IMR-90 (cell line): ENCODE results near the gene PPFIA1. TPM values are rescaled to one million over a fixed set of nuclear protein-coding genes. Genes with fewer than 3 reads are reported as not detected.

Experiments used
- ATAC-seq: fragments of 200-7000 bp; cut with Tn5 transposase; 2 replicates; pipeline ENCODE4 v1.9.1; 2020; ENCODE audit warnings: low read depth, mild to moderate bottlenecking, moderate library complexity
- BruUV-seq: library from RNA; stranded (reverse); fragments of 400-500 nt; replicated peaks from 2 replicates; lab custom pipeline; 2021; lab: Mats Ljungman, UMichigan
- CTCF ChIA-PET: fragments of 300-600 bp; formaldehyde crosslinking; extraction: SDS; loops from one replicate; lab custom pipeline; 2021; ENCODE audit warnings: antibody characterized with exemption; lab: Yijun Ruan, JAX
- POLR2A ChIA-PET: fragments of 300-600 bp; sonication (Branson Sonifier 250); formaldehyde crosslinking; loops from one replicate; lab custom pipeline; 2022; ENCODE audit warnings: antibody characterized with exemption; ENCODE audit not compliant: unreplicated experiment; lab: Charles Lee
- DNase-seq: peaks from one replicate; pipeline ENCODE4 v3.0.0; 2013
- H2AFZ ChIP-seq: replicated peaks from 2 replicates; pipeline ENCODE3; 2013; ENCODE audit warnings: low read length, mild to moderate bottlenecking; ENCODE audit not compliant: poor library complexity
- H2AK5ac ChIP-seq: 2 replicates; pipeline ENCODE4 v1.6.1; 2013; ENCODE audit warnings: low read depth, low read length, inconsistent platforms
- H2AK9ac ChIP-seq: replicated peaks from 2 replicates; pipeline ENCODE3; 2013; ENCODE audit warnings: mild to moderate bottlenecking, low read depth, low read length, moderate library complexity; ENCODE audit not compliant: poor library complexity
- H2BK120ac ChIP-seq: 2 replicates; pipeline ENCODE4 v1.6.1; 2013; ENCODE audit warnings: low read depth, low read length, inconsistent platforms
- H2BK15ac ChIP-seq: 3 replicates; pipeline ENCODE4 v1.6.1; 2013; ENCODE audit warnings: low read depth, low read length, inconsistent platforms
- H2BK20ac ChIP-seq: 2 replicates; pipeline ENCODE4 v1.6.1; 2013; ENCODE audit warnings: low read depth, mild to moderate bottlenecking, inconsistent platforms, low read length, moderate library complexity
- H2BK5ac ChIP-seq: 2 replicates; pipeline ENCODE4 v1.6.1; 2013; ENCODE audit warnings: mild to moderate bottlenecking, low read depth, low read length, inconsistent platforms; ENCODE audit not compliant: poor library complexity, severe bottlenecking
- H3K14ac ChIP-seq: replicated peaks from 2 replicates; pipeline ENCODE4 v1.6.1; 2013; ENCODE audit warnings: low read depth, low read length, inconsistent platforms
- H3K18ac ChIP-seq: 2 replicates; pipeline ENCODE4 v1.6.1; 2013; ENCODE audit warnings: low read depth, low read length, control low read depth
- H3K23ac ChIP-seq: 2 replicates; pipeline ENCODE4 v1.6.1; 2013; ENCODE audit warnings: low read depth, low read length, inconsistent platforms
- H3K27ac ChIP-seq: 2 replicates; pipeline ENCODE4 v1.5.1; 2013; ENCODE audit warnings: mild to moderate bottlenecking, control low read depth, low read length; ENCODE audit not compliant: insufficient read depth
- H3K27me3 ChIP-seq: 2 replicates; pipeline ENCODE4 v1.6.1; 2013; ENCODE audit warnings: low read length; ENCODE audit not compliant: control insufficient read depth, insufficient read depth
- H3K36me3 ChIP-seq: 2 replicates; pipeline ENCODE4 v1.6.1; 2013; ENCODE audit warnings: low read length, mixed read lengths; ENCODE audit not compliant: control insufficient read depth, insufficient read depth
- H3K4ac ChIP-seq: 2 replicates; pipeline ENCODE4 v1.6.1; 2013; ENCODE audit warnings: low read depth, low read length, inconsistent platforms
- H3K4me1 ChIP-seq: 2 replicates; pipeline ENCODE4 v1.6.1; 2013; ENCODE audit warnings: low read length, mixed read lengths; ENCODE audit not compliant: control insufficient read depth, insufficient read depth
- H3K4me2 ChIP-seq: 2 replicates; pipeline ENCODE4 v1.6.1; 2013; ENCODE audit warnings: low read depth, mild to moderate bottlenecking, control low read depth, low read length, moderate library complexity
- H3K4me3 ChIP-seq: 2 replicates; pipeline ENCODE4 v1.5.1; 2013; ENCODE audit warnings: low read depth, mild to moderate bottlenecking, control low read depth, low read length, moderate library complexity; ENCODE audit not compliant: insufficient read depth
- H3K56ac ChIP-seq: 2 replicates; pipeline ENCODE4 v1.6.1; 2013; ENCODE audit warnings: low read length, inconsistent platforms; ENCODE audit not compliant: insufficient read depth; ENCODE audit errors: extremely low read depth
- H3K79me1 ChIP-seq, 2 experiments: 2 replicates each; pipeline ENCODE4 v1.6.1; 2013; ENCODE audit warnings: low read length in 2 of 2, inconsistent platforms in 1 of 2, low read depth in 1 of 2
- H3K9ac ChIP-seq: 2 replicates; pipeline ENCODE4 v1.6.1; 2013; ENCODE audit warnings: low read depth, low read length, control low read depth
- H3K9me1 ChIP-seq: 2 replicates; pipeline ENCODE4 v1.6.1; 2013; ENCODE audit warnings: low read length, inconsistent platforms; ENCODE audit not compliant: insufficient read depth
- H3K9me3 ChIP-seq: 2 replicates; pipeline ENCODE4 v1.6.1; 2013; ENCODE audit warnings: low read length; ENCODE audit not compliant: control insufficient read depth, insufficient read depth
- H4K20me1 ChIP-seq: 2 replicates; pipeline ENCODE4 v1.6.1; 2013; ENCODE audit warnings: low read length, inconsistent platforms; ENCODE audit not compliant: insufficient read depth
- H4K5ac ChIP-seq: 2 replicates; pipeline ENCODE4 v1.6.1; 2013; ENCODE audit warnings: mild to moderate bottlenecking, low read depth, low read length, control low read depth
- H4K8ac ChIP-seq, 2 experiments: 2 replicates each; pipeline ENCODE4 v1.6.1; 2013; ENCODE audit warnings: low read depth in 2 of 2, low read length in 2 of 2, control low read depth in 1 of 2, inconsistent platforms in 1 of 2
- H4K91ac ChIP-seq: 2 replicates; pipeline ENCODE4 v1.6.1; 2013; ENCODE audit warnings: low read depth, low read length, inconsistent platforms; ENCODE audit not compliant: insufficient read depth
- BHLHE40 ChIP-seq: fragments of 150-350 bp; IDR thresholded peaks from 2 replicates; pipeline ENCODE4 v1.6.1; 2016; ENCODE audit warnings: mild to moderate bottlenecking, low read depth, low read length
- CEBPB ChIP-seq: IDR thresholded peaks from 2 replicates; pipeline ENCODE4 v1.6.1; 2012; ENCODE audit warnings: low read depth, low read length, improper control_type of control experiment
- CHD1 ChIP-seq: IDR thresholded peaks from 2 replicates; pipeline ENCODE4 v1.6.1; 2012; ENCODE audit warnings: low read depth, low read length, improper control_type of control experiment
- MAFK ChIP-seq: IDR thresholded peaks from 2 replicates; pipeline ENCODE4 v1.6.1; 2012; ENCODE audit warnings: low read depth, low read length, improper control_type of control experiment
- MAZ ChIP-seq: IDR thresholded peaks from 2 replicates; pipeline ENCODE4 v1.6.1; 2012; ENCODE audit warnings: low read depth, mild to moderate bottlenecking, low read length, improper control_type of control experiment, moderate library complexity, borderline replicate concordance
- NFE2L2 ChIP-seq: fragments of 150-350 bp; IDR thresholded peaks from 2 replicates; pipeline ENCODE4 v1.6.1; 2016; ENCODE audit warnings: low read depth, mild to moderate bottlenecking, low read length
- POLR2A ChIP-seq: IDR thresholded peaks from 2 replicates; pipeline ENCODE4 v1.6.1; 2012; ENCODE audit warnings: mild to moderate bottlenecking, low read depth, low read length
- RAD21 ChIP-seq: IDR thresholded peaks from 2 replicates; pipeline ENCODE4 v1.6.1; 2012; ENCODE audit warnings: low read length, improper control_type of control experiment
- RCOR1 ChIP-seq: IDR thresholded peaks from 2 replicates; pipeline ENCODE4 v1.6.1; 2012; ENCODE audit warnings: mild to moderate bottlenecking, low read length, improper control_type of control experiment; ENCODE audit not compliant: insufficient replicate concordance
- RFX5 ChIP-seq: IDR thresholded peaks from 2 replicates; pipeline ENCODE4 v1.8.0; 2012; ENCODE audit warnings: low read depth, mild to moderate bottlenecking, low read length, moderate library complexity
- USF2 ChIP-seq: fragments of 150-350 bp; IDR thresholded peaks from 2 replicates; pipeline ENCODE4 v1.6.1; 2017; ENCODE audit warnings: mild to moderate bottlenecking, antibody characterized with exemption, low read length, low read depth
- WGBS, 2 experiments: methylation state at CpG; one replicate each; pipeline versions ENCODE4 v1.1.5 to v1.1.7; 2013; ENCODE audit warnings: missing lambda C conversion rate in 2 of 2; ENCODE audit not compliant: insufficient read length in 1 of 2; ENCODE audit errors: extremely low coverage in 2 of 2; 5-methylcytosine and 5-hydroxymethylcytosine counted together
- dilution Hi-C: fragments of 300-500 bp; cut with HindIII; formaldehyde crosslinking; loops from one replicate; pipeline ENCODE4 v1.14.3; 2018; ENCODE audit warnings: low sequenced_read_pairs; ENCODE audit not compliant: unreplicated experiment
- in situ Hi-C: fragments of 300-500 bp; cut with MboI; formaldehyde crosslinking; loops from 3 replicates; pipeline ENCODE4 v1.14.3; 2019; ENCODE audit warnings: low sequenced_read_pairs, inconsistent platforms, mixed read lengths
- intact Hi-C: fragments of 100-400 bp; cut with micrococcal nuclease; formaldehyde crosslinking; loops from 2 replicates; pipeline ENCODE4 v1.10.0; 2022
- polyA plus RNA-seq, 3 experiments: library from polyadenylated mRNA; depleted of rRNA; stranded (reverse); fragments of >200 nt; gene quantifications; 2 replicates each; pipeline ENCODE4 v1.2.3, GENCODE V29; 2012; ENCODE audit warnings: low replicate concordance in 1 of 3
- total RNA-seq: library from RNA; depleted of rRNA; stranded (reverse); fragments of >200 nt; gene quantifications from 2 replicates; pipeline ENCODE4 v1.2.3, GENCODE V29; 2012

Gene PPFIA1
- total and polyA plus RNA-seq, 2 of the 4 experiments (the other 2 are of a cell fraction), result 25.6 to 37.2 TPM

GRCh38 chr11:70432580-70432979 lies 162.1 kb downstream of the PPFIA1 start:
- no TSS peak for BruUV-seq
- H3K4me1 ChIP-seq, result no peaks in the 10 kb centered on the region
- no peak overlapping the region for H3K14ac ChIP-seq
- no peak overlapping the region for H2BK15ac ChIP-seq
- dilution Hi-C loops (no loop called here), in situ Hi-C loops (no loop called here), intact Hi-C loops (no loop called here)
- H3K23ac ChIP-seq, result no peak overlapping the region
- peaks cover 17 to 58% of the 10 kb centered on the region in 2 experiments for H3K79me1 ChIP-seq
- no peak overlapping the region for H3K4me2 ChIP-seq
- no peak overlapping the region for H2BK120ac ChIP-seq
- H2BK20ac ChIP-seq, result no peak overlapping the region
- H2AFZ ChIP-seq, result peak overlapping the region; percentile 35
- H2AK5ac ChIP-seq, result no peak overlapping the region
- H3K56ac ChIP-seq, result no peak overlapping the region
- ATAC-seq, result no peak
- H3K4ac ChIP-seq, result no peak overlapping the region
- no peak for DNase-seq
- no peak overlapping the region for H3K27ac ChIP-seq
- H2AK9ac ChIP-seq, result no peak overlapping the region
- no peaks in the 10 kb centered on the region for H3K9me3 ChIP-seq
- no peaks in the 10 kb centered on the region for H3K9me1 ChIP-seq
- H3K36me3 ChIP-seq, result peaks cover 89% of the 10 kb centered on the region
- no peak overlapping the region for H4K5ac ChIP-seq
- H3K9ac ChIP-seq, result no peak overlapping the region
- no CpG with 5 or more reads among the region's 15 CpGs for WGBS, 2 experiments
- no peak overlapping the region for H4K8ac ChIP-seq
- CTCF ChIA-PET, result no interaction called here
- TF ChIP-seq MAZ (no peak), RCOR1 (no peak), RFX5 (no peak), USF2 (no peak), BHLHE40 (no peak), RAD21 (no peak), NFE2L2 (no peak), MAFK (no peak), POLR2A (no peak), CHD1 (no peak), CEBPB (no peak)
- H4K20me1 ChIP-seq, result peaks cover 72% of the 10 kb centered on the region
- no peak overlapping the region for H3K4me3 ChIP-seq
- no peak overlapping the region for H2BK5ac ChIP-seq
- H3K27me3 ChIP-seq, result no peaks in the 10 kb centered on the region
- H3K18ac ChIP-seq, result no peak overlapping the region
- no peak overlapping the region for H4K91ac ChIP-seq
- POLR2A ChIA-PET, result no interaction called here
